HL-60/S4 treated with retinoic acid at 250 ng/mL for 4 days and 3 days (cell line): ENCODE measurements around the gene MYO9A.
"Not testable (repeated sequence)": the region's sequence is repeated elsewhere in the genome, so short reads cannot be mapped to it uniquely, and the experiment has no call there.

ENCODE experiments used
- in situ Hi-C: fragments of 300-500 bp; cut with MboI; formaldehyde crosslinking; loops from 2 replicates; pipeline ENCODE4 v1.7.0; 2022; ENCODE audit warnings: low sequenced_read_pairs

The MYO9A gene

DNA sequence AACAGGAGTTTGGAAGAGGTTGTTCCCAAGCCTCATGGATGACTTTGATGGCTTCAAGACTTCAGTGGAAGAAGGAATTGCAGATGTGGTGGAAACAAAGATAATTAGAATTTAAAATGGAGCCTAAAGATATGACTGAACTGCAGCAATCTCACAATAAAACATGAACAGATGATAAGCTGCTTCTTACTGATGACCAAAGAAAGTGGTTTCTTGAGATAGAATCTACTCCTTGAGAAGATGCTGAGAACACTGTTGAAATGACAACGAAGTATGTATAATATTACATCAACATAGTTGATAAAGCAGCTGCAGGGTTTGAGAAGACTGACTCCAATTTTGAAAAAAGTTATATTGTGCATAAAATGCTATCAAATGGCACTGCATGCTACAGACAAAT, 21.2 kb downstream of the MYO9A start:
- in situ Hi-C loops, result no loop called here

DNA sequence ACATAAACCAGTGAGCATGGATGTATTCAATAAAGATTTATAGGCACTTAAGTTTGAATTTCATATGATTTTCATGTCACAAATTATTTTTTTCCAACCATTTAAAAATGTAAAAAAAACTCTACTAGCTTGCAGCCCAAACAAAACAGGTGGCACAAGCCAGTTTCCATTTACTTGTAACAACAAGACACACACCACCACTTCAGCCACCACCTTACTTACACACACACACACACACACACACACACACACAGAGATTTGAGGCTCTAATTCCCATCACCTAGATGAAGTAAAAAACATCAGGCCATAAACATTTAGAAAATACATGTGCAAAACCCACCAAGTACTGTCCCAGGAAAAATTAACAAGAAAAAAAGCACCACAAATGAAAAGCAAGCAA, 25.3 kb downstream of the MYO9A start:
- in situ Hi-C loops, result no loop called here

DNA sequence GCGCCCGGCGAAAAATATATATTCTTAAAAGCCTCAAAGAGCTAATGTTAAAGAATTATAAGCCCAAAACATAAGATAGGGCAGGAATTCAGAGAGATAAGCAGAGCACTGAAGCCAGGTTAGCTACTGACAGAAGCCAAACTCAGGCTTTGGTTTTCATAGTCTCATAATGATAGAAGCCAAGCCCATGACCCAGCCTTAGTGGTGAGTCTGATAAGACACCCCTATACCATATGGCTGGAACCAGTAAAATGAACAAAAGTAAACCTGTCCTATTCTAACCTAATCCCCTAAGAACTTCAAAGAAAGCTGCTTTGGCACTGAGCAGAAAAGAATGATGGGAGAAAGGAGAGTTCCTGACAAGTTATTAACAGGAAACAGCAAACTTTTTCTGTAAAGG, 25.9 kb downstream of the MYO9A start:
- in situ Hi-C loops, result no loop called here

DNA sequence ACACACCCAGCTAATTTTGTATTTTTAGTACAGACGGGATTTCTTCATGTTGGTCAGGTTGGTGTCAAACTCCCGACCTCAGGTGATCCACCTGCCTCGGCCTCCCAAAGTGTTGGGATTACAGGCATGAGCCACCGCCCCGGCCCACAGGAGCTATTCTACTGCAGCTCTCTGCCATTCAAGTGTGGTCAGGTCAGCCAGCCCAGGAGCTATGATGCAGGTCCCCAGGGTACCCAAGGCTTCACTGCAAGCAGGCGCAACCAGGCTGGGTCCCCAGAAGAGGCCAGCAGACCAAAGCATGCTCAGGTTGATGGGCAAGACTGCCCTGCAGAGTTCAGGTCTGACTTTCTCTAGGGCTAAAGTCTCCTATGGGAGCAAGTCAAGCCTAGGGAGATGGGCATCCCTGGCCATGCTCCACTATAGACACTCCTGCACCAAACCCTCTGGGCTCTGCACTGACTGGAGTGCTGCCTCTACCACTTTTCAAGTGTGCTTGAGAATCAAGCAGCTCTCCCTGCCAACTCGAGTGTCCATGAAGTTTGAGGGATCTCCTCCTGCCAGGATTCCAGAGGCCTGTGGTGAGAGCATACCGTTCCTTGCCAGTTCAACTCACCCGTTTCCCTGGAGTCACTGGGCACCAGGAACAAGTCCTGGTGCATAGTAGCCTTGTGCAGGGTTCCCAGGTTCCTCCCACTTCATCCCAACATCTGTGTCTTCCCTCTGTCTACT, 30.9 kb downstream of the MYO9A start:
- in situ Hi-C loops, result no loop called here

DNA sequence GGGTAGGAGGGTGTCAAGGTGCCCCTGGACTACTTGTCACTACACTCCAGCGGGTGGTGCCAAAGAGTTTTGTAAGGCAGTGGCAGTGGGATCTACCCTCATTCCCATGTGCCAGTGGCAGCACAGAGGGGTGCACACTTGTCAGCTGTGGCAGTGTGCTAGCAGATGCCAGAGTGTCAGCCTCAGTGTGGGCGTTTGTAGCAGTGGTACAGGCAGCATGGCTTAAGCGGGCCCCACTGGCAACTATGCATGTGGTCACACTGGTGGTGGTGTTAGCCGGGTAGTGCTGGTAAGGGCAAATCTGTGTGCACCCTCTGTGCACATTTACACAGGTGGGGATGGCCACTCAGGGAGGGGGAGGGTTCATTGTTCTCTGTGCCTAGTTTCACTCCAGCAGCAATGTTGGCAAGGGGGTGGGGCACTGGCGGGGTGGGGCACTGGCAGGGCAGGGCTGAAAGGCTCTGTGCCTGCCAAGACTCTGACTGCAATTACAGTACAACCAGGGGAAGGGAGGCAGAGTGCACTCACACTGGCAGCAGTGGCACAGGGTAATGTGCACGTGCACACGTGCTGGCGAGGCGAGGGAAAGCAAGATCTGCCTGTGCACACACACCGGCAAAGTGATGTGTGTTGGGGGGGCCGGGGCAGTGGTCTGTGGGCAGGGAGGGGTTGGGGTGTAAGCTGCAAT, 31.8 kb downstream of the MYO9A start:
- in situ Hi-C loops, result no loop called here

DNA sequence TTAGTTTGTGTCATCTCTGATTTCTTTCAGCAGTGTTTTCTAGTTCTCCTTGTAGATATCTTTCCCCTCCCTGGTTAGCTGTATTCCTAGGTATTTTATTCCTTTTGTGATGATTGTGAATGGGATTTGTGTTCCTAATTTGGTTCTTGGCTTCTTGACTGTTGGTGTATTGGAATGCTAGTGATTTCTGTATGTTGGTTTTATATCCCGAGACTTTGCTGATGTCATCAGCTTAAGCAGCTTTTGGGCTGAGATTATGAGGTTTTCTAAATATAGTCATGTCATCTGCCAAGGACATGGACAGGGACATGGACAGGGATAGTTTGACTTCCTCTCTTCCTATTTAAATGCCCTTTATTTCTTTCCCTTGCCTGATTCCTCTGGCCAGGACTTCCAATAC, 35.8 kb downstream of the MYO9A start:
- in situ Hi-C loops, result no loop called here

DNA sequence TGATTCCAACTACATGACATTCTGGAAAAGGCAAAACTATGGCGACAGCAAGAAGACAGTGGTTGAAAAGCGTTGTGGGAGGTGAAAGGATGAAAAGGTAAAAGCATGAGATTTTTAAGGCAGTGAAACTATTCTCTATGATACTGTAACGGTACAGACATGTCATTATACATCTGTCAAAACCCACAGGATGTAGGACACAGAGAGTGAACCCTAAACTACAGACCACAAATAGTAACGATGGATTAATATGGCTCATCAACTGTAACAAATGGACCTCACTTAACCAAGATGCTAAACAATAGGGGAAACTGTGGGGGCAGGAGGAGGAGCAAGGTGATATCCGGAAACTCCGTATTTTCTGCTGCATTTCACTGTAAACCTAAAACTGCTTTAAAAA, 39.1 kb downstream of the MYO9A start:
- in situ Hi-C loops, result no loop called here

DNA sequence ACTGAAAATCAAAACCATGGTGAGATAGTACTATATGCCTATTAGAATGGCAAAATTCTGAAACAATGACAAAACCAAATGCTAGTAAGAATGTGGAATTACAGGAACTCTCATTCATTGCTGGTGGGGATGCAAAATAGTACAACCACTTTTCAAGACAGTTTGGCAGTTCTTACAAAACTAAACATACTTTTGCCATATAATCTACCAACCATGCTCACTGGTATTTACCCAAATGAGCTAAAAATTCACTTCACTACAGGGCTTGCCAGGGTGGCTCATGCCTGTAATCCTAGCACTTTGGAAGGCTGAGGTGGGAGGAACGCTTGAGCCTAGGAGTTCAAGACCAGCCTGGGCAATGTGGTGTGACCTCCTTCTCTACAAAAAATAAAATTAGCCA, 40.0 kb downstream of the MYO9A start:
- in situ Hi-C loops, result no loop called here

DNA sequence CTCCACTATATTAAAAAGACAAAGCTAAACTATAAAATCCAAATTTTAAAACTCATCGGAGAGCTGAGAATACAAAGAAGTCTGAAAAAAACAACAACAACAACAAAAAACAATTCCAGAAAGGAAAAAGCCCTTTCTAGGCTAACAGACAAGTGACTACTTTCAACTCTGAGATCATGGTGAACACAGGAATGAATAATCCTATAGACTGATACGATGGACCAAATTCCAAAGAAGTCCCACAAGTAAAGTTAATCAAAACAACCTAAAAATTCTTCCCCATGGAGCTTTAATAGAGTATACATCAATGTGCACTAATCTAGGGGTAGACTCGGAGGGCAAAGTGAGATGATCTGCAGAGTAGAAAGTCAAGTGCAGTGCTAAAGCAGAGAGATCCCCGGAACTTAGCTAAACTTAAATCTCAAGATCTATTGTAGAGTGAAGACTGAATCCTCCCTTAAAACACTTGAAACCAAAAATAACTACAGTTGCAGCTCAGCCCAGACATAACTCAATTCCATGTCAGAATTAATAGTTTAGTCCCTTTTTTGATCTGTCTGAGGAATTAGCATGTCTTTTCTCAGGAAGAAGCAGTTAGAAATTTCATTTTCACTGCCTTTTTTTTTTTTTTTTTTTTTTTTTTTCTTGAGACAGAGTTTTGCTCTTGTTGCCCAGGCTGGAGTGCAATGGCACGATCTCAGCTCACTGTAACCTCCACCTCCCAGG, 43.5 kb downstream of the MYO9A start:
- in situ Hi-C loops, result no loop called here

DNA sequence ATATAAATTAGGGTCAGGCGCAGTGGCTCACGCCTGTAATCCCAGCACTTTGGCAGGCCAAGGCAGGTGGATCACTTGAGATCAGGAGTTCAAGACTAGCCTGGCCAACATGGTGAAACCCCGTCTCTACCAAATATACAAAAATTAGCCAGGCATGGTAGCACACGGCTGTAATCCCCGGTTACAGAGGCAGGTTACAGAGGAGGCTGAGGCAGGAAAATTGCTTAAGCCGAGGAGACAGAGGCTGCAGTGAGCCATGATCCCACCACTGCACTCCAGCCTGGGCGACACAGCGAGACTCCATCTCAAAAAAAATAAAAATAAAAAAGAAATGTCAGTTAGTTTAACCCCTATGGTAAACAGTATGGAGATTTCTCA, 46.5 kb downstream of the MYO9A start:
- in situ Hi-C loops, result not testable (repeated sequence)

DNA sequence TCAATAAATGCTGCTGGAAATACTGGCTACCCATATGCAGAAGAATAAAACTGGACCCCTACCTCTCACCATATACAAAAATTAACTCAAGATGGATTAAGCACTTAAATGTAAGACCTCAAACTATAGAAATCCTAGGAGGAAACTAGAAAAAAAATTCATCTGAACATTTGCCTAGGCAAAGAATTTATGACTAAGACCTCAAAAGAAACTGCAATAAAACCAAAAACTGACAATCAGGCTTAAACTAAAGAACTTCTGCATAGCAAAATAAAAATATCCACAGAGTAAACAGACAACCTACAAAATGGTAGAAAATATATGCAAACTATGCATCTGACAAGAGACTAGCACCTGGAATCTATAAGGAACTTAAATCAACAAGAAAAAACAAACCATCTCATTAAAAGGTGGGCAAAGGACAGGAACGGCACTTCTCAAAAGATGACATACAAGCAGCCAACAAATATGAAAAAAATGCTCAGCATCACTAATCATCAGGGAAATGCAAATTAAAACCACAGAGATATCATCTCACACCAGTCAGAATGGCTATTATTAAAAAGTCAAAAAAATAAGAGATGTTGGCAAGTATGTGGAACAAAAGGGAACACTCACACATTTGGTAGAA, 47.0 kb downstream of the MYO9A start:
- in situ Hi-C loops, result no loop called here

DNA sequence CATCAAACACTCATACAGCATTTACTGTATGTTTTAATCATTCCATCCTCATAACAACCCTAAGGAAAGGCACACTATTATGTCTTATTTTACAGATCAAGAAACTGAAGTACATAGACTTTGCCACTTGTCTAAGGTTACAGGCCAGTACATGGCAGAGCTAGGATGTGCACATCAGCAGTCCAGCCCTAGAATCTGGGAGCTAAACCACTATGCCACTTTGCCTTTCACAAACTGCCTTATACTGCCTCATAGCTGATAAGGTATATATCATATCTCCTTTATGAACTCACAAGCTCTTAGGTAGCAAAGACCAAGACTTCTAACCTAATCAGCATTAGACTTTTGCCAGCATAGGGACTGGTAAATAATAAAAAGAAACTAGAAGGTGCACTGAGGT, 49.1 kb downstream of the MYO9A start:
- in situ Hi-C loops, result no loop called here

DNA sequence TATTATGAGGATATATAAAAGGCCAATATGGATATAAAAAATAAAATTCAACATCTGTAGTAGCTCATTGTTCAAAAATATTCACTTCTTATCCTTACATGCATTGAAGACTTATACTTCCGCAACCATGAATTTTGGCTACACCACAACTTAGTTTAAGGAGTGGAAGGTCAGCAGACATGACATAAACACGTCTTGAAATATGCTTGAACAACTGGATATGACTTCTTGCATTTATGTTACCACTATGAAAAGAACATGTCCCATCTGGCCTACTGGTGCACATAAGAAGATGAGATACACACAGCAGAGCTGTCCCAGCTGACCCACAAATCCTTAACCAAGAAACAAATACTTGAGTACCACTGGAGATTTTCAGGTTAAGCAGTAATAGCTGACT, 52.1 kb downstream of the MYO9A start:
- in situ Hi-C loops, result no loop called here

DNA sequence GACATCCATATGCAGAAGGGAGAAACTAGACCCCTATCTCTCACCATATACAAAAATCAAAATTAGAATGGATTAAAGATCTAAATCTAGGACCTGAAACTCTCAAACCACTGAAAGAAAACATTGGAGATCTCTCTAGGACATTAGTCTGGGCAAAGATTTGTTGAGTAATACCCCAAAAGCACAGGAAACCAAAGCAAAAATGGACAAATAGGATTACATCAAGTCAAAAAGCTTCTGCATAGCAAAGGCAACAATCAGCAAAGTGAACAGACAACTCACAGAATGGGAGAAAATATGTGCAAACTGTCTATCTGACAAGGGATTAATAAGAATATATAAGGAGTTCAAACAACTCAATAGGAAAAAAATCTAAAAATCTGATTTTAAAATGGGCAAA, 54.8 kb downstream of the MYO9A start:
- in situ Hi-C loops, result no loop called here

DNA sequence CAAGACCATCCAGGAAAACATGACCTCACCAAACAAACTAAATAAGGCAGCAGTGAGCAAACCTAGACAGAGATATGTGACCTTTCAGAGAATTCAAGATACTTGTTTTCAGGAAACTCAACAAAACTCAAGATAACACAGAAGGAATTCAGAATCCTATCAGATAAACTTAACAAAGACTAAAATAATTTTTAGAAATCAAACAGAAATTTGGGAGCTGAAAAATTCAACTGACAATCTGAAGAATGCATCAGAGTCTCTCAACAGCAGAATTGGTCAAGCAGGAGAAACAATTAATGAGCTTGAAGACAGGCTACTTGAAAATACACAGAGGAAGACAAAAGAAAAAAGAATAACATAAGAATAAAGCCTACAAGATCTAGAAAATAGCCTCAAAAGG, 55.6 kb downstream of the MYO9A start:
- in situ Hi-C loops, result no loop called here

DNA sequence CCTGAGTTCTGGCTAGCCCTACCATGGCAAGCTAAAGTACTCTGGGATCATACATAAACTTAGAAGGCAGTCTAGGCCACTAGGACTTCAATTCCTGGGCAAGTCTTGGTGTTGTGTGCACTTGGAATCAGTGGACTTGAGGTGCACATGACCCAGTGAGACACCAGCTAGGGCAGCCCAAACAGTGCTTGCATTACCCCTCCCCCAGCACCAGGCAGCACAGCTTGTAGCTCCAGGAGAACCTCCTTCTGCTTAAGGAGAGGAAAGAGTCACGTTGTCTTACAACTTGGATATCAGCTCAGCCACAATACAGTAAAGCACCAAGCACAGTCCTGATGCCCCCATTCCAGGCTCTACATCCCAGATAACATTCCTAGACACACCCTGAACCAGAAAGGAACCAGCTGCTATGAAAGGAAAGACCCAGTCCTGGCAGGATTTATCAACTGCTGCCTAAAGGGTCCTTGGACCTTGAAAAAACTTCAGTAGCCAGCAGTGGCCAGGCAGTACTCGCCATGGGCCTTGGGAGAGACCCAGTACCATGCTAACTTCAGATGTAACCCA, 57.2 kb downstream of the MYO9A start:
- in situ Hi-C loops, result no loop called here

DNA sequence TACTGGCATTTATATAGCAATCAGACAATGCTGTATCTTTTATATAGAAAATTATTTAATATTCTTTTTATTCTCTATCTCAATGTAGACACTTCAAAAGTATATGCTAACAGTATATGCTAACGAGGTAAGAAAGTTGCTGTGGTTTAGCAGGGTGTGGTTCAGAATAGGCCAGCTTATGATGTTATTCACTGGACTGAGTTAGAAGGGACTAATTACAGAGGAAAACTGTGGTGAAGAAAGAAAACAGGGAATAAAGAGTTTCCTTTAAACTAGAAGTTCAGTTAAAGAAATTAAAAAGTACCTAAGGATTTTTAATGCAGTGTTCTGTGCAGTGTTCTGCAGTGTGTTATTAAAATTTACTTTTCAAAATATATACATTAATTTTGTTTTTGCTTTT, 59.4 kb downstream of the MYO9A start:
- in situ Hi-C loops, result no loop called here

DNA sequence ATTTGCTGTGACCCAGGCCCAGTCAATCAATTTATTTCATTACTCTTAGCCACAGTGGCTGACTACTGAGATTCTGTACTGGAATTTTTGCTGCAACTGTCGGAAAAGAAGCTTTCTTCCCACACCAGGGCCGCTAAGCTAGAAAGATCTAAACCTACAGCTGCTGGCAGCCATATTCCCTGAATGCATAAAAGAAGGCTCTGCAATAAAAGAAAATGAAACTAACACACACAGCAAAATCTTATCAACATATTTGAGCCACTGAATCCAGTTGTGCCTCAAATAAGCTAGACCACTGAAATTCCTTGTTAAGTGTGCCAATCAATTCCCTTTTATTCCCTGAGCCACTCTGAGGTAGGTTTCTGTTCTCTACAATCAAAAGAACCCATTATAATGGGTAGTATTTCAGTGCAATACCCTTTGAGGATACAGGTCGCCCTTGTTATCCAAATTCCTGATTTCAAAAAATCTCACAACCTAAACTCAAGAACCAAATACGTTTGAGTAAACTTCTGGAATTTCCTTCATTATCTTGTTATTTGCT, 60.3 kb downstream of the MYO9A start:
- in situ Hi-C loops, result no loop called here

DNA sequence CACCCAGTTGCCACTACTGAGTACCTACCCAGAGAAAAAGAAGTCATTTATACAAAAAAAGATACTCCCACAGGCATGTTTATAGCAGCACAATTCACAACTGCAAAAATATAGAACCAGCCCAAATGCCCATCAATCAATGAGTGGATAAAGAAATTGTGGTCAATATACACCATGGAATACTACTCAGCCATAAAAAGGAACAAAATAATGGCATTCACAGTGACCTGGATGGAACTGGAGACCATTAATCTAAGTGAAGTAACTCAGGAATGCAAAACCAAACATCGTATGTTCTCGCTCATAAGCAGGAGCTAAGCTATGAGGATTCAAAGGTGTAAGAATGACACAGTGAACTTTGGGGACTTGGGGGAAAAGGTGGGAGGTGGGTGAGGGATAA, 61.7 kb downstream of the MYO9A start:
- in situ Hi-C loops, result not testable (repeated sequence)

DNA sequence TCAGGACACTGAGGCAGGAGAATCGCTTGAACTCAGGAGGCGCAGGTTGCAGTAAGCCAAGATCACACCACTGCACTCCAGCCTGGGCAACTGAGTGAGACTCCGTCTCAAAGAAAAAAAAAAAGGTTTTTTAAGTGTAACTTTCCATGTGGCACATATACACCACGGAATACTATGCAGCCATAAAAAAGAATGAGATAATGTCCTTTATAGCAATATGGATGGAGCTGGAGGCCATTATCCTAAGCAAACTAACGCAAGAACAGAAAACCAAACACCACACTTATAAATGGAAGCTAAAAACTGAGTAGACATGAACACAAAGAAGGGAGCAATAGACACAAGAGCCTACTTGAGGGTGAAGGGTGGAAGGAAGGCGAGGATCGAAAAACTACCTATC, 64.7 kb downstream of the MYO9A start:
- in situ Hi-C loops, result not testable (repeated sequence)

DNA sequence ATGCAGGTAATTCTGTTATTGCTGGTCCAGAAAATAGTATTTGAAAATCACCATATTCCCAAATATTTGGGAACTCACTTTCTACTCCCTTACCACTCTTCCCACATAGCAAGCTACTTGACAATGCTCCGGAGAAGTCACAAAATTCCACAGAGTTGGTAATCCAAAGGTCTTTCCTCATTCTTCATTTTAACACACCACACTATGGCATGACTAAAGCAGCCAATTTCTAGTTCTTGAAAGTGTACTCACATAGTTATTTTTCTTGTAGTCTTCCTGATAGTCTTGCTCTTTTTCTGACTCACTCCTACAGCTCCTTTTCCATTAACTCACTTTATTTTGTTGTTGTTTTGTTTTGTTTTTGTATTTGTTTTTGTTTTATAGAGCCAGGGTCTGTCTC, 67.2 kb downstream of the MYO9A start:
- in situ Hi-C loops, result no loop called here
